HepG2 (cell line): ENCODE results near the gene KCNJ4. TPM values are rescaled to one million over a fixed set of nuclear protein-coding genes. Genes with fewer than 3 reads are reported as not detected.

ENCODE experiments used
- HMGA1 ChIP-seq: sonication (generic); formaldehyde crosslinking; conservative IDR thresholded peaks from 2 replicates; pipeline ENCODE4 v1.4.0; 2020; ENCODE audit warnings: missing genetic modification reagents
- KLF16 ChIP-seq, 2 experiments: sonication (generic) in 1 of 2; formaldehyde crosslinking in 1 of 2; IDR thresholded peaks; 2 replicates each; pipeline versions ENCODE4 v1.6.1 to v1.8.0; 2016 to 2023; ENCODE audit warnings: missing genetic modification reagents in 2 of 2, missing compliant biosample characterization in 1 of 2
- MIER2 ChIP-seq: IDR thresholded peaks from 2 replicates; pipeline ENCODE4 v1.6.1; 2016; ENCODE audit warnings: missing biosample characterization, missing genetic modification reagents
- MIXL1 ChIP-seq: IDR thresholded peaks from 2 replicates; pipeline ENCODE4 v1.6.1; 2016
- NAIF1 ChIP-seq: sonication (generic); formaldehyde crosslinking; IDR thresholded peaks from 2 replicates; pipeline ENCODE4 v1.5.0; 2020; ENCODE audit warnings: mild to moderate bottlenecking, missing genetic modification reagents, borderline replicate concordance
- ONECUT2 ChIP-seq: sonication (generic); formaldehyde crosslinking; IDR thresholded peaks from 2 replicates; pipeline ENCODE4 v1.4.0; 2020; ENCODE audit warnings: missing genetic modification reagents
- PRPF4 ChIP-seq: fragments of 200-400 bp; formaldehyde crosslinking; IDR thresholded peaks from 2 replicates; pipeline ENCODE4 v1.6.1; 2016; ENCODE audit warnings: low read length, low read depth; ENCODE audit not compliant: poor library complexity, severe bottlenecking
- RBAK ChIP-seq: sonication (generic); formaldehyde crosslinking; IDR thresholded peaks from 2 replicates; pipeline ENCODE4 v1.5.1; 2020; ENCODE audit warnings: mild to moderate bottlenecking, missing genetic modification reagents
- SPEN ChIP-seq: sonication (generic); formaldehyde crosslinking; IDR thresholded peaks from 2 replicates; pipeline ENCODE4 v1.5.1; 2020; ENCODE audit warnings: low read depth, mild to moderate bottlenecking, missing genetic modification reagents
- TAF1 ChIP-seq: sonication (generic); formaldehyde crosslinking; IDR thresholded peaks from 2 replicates; pipeline ENCODE4 v1.4.0; 2020; ENCODE audit warnings: missing genetic modification reagents
- ZFP37 ChIP-seq: sonication (generic); formaldehyde crosslinking; IDR thresholded peaks from 2 replicates; pipeline ENCODE4 v1.4.0; 2020; ENCODE audit warnings: missing genetic modification reagents, borderline replicate concordance
- ZFX ChIP-seq: sonication (generic); formaldehyde crosslinking; IDR thresholded peaks from 2 replicates; pipeline ENCODE4 v1.4.0; 2020; ENCODE audit warnings: mild to moderate bottlenecking, low read depth, missing genetic modification reagents, moderate library complexity
- ZNF24 ChIP-seq: fragments of 450-650 bp; IDR thresholded peaks from 2 replicates; pipeline ENCODE4 v1.6.1; 2017; ENCODE audit warnings: antibody characterized with exemption, mild to moderate bottlenecking
- polyA plus RNA-seq, 8 experiments: library from polyadenylated mRNA; depleted of rRNA in 3 of 8; stranded (reverse) in 7 of 8; unstranded in 1 of 8; fragments of >200 nt; fragmentation: Illumina TruSeq in 4 of 8; extraction: Trizol in 4 of 8; gene quantifications; 2 replicates each; pipeline versions ENCODE4 v1.2.1 to v1.2.3, GENCODE V29; 2011 to 2016; ENCODE audit warnings: low read depth in 4 of 8, missing spikeins in 1 of 8, mixed read lengths in 1 of 8; ENCODE audit not compliant: insufficient read depth in 1 of 8
- total RNA-seq, 5 experiments: library from RNA; depleted of rRNA; stranded (reverse); fragments of >200 nt; fragmentation: Illumina TruSeq; extraction: Trizol; gene quantifications; 2 replicates each; pipeline ENCODE4 v1.2.3, GENCODE V29; 2016; ENCODE audit warnings: low read depth in 1 of 5
- TF ChIP-seq, protein P1 (sequence below): IDR thresholded peaks from 2 replicates; pipeline ENCODE4 v1.4.0; 2020; ENCODE audit warnings: mild to moderate bottlenecking, missing genetic modification reagents
- TF ChIP-seq, protein P2 (sequence below), 2 experiments: IDR thresholded peaks; 2 replicates each; pipeline ENCODE4 v1.6.1; 2011 to 2012; ENCODE audit warnings: low read length in 2 of 2, borderline replicate concordance in 1 of 2, low read depth in 1 of 2, mild to moderate bottlenecking in 1 of 2, moderate library complexity in 1 of 2
- TF ChIP-seq, protein P3 (sequence below): IDR thresholded peaks from 2 replicates; pipeline ENCODE4 v1.6.1; 2016; ENCODE audit warnings: missing compliant biosample characterization, missing genetic modification reagents, borderline replicate concordance
- TF ChIP-seq, protein P4 (sequence below): sonication (generic); formaldehyde crosslinking; IDR thresholded peaks from 2 replicates; pipeline ENCODE4 v1.8.1; 2022; ENCODE audit warnings: mild to moderate bottlenecking, missing genetic modification reagents

Gene KCNJ4
- total and polyA plus RNA-seq, 2 of the 13 experiments (the other 11 are each of a cell fraction or from before 2014, with no cell fraction given): not detected

DNA sequence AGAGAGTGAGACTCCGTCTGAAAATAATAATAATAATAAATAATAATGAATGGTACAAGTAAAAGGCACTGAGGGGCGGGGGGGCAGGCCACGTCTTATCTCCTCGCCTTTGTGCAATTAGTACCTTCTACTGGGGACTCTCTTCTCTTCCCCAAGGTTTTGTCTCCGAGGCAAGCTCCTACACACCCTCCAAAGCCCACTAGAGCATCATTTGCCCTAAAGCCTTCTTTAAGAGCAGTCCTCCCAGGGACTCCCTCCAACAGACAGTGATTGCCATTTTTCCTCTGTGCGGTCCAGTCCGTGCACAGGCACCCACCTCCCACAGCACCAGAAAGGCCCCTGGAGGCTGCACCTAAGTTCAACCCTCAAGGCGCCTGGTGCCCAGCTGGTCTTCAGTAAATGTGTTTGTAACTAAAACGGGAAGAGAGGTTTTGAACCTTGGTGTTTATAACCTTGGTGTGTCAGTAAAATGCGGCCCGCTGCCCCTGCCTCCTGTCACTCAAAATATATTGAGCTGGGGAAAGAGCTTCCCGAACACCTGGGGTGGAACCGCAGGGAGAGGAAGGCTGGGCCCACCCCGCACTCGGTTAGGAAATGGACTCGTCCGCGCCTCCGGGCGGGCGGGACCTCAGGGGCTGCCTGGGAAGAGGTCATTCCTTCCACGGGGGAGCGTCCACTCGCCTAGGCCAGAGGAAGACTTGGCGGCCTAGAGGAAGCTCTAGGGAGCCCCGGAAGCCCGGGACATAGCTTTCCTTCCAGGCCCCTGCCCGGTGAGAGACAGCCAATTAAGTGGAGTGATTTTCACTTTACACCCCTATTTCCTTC is 8.2 kb upstream of the KCNJ4 start (continued):
- TF ChIP-seq, protein P1, sequence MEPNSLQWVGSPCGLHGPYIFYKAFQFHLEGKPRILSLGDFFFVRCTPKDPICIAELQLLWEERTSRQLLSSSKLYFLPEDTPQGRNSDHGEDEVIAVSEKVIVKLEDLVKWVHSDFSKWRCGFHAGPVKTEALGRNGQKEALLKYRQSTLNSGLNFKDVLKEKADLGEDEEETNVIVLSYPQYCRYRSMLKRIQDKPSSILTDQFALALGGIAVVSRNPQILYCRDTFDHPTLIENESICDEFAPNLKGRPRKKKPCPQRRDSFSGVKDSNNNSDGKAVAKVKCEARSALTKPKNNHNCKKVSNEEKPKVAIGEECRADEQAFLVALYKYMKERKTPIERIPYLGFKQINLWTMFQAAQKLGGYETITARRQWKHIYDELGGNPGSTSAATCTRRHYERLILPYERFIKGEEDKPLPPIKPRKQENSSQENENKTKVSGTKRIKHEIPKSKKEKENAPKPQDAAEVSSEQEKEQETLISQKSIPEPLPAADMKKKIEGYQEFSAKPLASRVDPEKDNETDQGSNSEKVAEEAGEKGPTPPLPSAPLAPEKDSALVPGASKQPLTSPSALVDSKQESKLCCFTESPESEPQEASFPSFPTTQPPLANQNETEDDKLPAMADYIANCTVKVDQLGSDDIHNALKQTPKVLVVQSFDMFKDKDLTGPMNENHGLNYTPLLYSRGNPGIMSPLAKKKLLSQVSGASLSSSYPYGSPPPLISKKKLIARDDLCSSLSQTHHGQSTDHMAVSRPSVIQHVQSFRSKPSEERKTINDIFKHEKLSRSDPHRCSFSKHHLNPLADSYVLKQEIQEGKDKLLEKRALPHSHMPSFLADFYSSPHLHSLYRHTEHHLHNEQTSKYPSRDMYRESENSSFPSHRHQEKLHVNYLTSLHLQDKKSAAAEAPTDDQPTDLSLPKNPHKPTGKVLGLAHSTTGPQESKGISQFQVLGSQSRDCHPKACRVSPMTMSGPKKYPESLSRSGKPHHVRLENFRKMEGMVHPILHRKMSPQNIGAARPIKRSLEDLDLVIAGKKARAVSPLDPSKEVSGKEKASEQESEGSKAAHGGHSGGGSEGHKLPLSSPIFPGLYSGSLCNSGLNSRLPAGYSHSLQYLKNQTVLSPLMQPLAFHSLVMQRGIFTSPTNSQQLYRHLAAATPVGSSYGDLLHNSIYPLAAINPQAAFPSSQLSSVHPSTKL (CRISPR knock-in tag): 0 out of 2 replicates have a peak, but pooled peaks have one; percentile 8
- peak; percentile 50; the same call in 1 of the 2 replicates for TF ChIP-seq SPEN (CRISPR knock-in tag)
- TF ChIP-seq, protein P2, sequence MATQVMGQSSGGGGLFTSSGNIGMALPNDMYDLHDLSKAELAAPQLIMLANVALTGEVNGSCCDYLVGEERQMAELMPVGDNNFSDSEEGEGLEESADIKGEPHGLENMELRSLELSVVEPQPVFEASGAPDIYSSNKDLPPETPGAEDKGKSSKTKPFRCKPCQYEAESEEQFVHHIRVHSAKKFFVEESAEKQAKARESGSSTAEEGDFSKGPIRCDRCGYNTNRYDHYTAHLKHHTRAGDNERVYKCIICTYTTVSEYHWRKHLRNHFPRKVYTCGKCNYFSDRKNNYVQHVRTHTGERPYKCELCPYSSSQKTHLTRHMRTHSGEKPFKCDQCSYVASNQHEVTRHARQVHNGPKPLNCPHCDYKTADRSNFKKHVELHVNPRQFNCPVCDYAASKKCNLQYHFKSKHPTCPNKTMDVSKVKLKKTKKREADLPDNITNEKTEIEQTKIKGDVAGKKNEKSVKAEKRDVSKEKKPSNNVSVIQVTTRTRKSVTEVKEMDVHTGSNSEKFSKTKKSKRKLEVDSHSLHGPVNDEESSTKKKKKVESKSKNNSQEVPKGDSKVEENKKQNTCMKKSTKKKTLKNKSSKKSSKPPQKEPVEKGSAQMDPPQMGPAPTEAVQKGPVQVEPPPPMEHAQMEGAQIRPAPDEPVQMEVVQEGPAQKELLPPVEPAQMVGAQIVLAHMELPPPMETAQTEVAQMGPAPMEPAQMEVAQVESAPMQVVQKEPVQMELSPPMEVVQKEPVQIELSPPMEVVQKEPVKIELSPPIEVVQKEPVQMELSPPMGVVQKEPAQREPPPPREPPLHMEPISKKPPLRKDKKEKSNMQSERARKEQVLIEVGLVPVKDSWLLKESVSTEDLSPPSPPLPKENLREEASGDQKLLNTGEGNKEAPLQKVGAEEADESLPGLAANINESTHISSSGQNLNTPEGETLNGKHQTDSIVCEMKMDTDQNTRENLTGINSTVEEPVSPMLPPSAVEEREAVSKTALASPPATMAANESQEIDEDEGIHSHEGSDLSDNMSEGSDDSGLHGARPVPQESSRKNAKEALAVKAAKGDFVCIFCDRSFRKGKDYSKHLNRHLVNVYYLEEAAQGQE (IDR thresholded peaks at IDR 0.05; ENCODE audit: borderline replicate concordance in 1 of 2, low read depth in 1 of 2, low read length in 2 of 2): no peak
- TF ChIP-seq, protein P3, sequence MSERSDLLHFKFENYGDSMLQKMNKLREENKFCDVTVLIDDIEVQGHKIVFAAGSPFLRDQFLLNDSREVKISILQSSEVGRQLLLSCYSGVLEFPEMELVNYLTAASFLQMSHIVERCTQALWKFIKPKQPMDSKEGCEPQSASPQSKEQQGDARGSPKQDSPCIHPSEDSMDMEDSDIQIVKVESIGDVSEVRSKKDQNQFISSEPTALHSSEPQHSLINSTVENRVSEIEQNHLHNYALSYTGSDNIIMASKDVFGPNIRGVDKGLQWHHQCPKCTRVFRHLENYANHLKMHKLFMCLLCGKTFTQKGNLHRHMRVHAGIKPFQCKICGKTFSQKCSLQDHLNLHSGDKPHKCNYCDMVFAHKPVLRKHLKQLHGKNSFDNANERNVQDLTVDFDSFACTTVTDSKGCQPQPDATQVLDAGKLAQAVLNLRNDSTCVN (CRISPR knock-in tag): peak; percentile 49; the same call in 1 of the 2 replicates
- peak in 1 of 2 experiments; percentile 51; a peak in 2 of 4 replicates for TF ChIP-seq KLF16 (CRISPR knock-in tag; IDR thresholded peaks at IDR 0.05)
- TF ChIP-seq HMGA1 (CRISPR knock-in tag): no peak
- TF ChIP-seq, protein P4, sequence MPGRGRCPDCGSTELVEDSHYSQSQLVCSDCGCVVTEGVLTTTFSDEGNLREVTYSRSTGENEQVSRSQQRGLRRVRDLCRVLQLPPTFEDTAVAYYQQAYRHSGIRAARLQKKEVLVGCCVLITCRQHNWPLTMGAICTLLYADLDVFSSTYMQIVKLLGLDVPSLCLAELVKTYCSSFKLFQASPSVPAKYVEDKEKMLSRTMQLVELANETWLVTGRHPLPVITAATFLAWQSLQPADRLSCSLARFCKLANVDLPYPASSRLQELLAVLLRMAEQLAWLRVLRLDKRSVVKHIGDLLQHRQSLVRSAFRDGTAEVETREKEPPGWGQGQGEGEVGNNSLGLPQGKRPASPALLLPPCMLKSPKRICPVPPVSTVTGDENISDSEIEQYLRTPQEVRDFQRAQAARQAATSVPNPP (CRISPR knock-in tag): no peak
- TF ChIP-seq NAIF1 (CRISPR knock-in tag): peak; percentile 76; the same call in 1 of the 2 replicates
- TF ChIP-seq RBAK (CRISPR knock-in tag): no peak
- TF ChIP-seq ZFP37 (CRISPR knock-in tag): 0 out of 2 replicates have a peak, but pooled peaks have one; percentile 37
- TF ChIP-seq MIER2 (CRISPR knock-in tag): 0 out of 2 replicates have a peak, but pooled peaks have one; percentile 40
- TF ChIP-seq MIXL1 (CRISPR knock-in tag): peak; percentile 62
- peak; percentile 49; the same call in 1 of the 2 replicates for TF ChIP-seq ONECUT2 (CRISPR knock-in tag)
- peak; percentile 82; the same call in 1 of the 2 replicates for TF ChIP-seq ZFX (CRISPR knock-in tag)
- no peak for TF ChIP-seq PRPF4
- TF ChIP-seq TAF1 (CRISPR knock-in tag): peak; percentile 42; the same call in 1 of the 2 replicates
- no peak for TF ChIP-seq ZNF24
